T-helper 2 cell treated with Interferon-gamma antibody and Interleukin-4, amounts not matched to agents 5 μg/mL and 100 μg/mL, for 36 hours (primary cell): ENCODE results near the gene CANT1.

ENCODE experiments used
- DNase-seq: peaks from one replicate; pipeline ENCODE4 v3.0.0; 2021; ENCODE audit warnings: low spot score
- H3K27ac Mint-ChIP-seq: one replicate; pipeline ENCODE4 v1.8.0; 2021; ENCODE audit warnings: mild to moderate bottlenecking, mixed read lengths
- H3K27me3 Mint-ChIP-seq: one replicate; pipeline ENCODE4 v1.8.0; 2021; ENCODE audit warnings: low read depth, mixed read lengths
- H3K36me3 Mint-ChIP-seq: one replicate; pipeline ENCODE4 v1.8.0; 2021; ENCODE audit warnings: low read depth, mixed read lengths
- H3K4me1 Mint-ChIP-seq: one replicate; pipeline ENCODE4 v1.8.0; 2021; ENCODE audit warnings: low read depth, mixed read lengths
- H3K4me3 Mint-ChIP-seq: one replicate; pipeline ENCODE4 v1.8.0; 2022; ENCODE audit warnings: mild to moderate bottlenecking, moderate library complexity, mixed read lengths
- H3K9me3 Mint-ChIP-seq: one replicate; pipeline ENCODE4 v1.8.0; 2021; ENCODE audit warnings: mixed read lengths

CANT1 gene

DNA sequence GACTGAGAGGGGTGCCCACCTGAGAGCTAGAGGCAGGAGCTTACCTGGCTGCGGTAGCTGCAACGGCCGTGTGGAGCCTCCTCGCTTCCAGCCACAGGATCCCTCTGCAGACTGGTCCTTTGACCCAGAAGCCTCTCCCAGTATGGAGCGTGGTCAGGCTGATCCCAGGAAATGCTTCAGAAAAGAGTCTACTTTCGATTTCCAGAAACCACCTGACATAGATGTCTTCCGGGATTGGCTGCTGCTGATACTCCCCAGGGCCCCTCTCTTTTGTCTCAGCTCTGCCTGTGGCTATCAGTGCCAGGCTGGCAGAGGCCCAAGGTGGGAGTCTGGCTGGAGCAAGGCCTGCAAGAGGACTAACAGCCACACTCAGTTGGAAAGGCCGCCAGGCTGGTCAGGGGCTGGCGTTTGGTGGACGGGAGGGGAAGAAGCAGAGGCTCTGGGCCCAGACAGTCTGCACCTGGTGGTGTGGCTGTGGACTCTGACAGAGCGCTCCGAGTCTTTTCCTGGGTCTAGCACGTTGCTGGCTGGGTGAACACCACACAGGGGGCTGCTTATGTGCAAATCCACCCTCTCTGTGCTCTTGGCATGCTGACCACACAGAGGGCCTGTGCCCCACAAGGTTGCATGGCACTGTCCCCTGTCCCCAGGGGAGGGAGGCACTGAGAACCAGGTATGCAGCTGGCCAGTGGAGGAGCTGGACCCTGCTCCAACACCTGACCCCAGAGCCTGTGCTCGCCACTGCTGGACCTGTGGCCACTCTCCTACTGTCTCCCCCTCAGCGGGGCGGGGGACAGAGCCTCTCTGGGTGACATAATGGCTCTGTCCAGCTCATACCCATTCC is 29.6 kb downstream of the CANT1 start, which contains the start of gene LGALS3BP:
LGALS3BP (minus strand) TSS at position 144 of the 844 bp plus-strand sequence. CDS start 2,732 bp downstream, outside the sequence.
- H3K9me3 Mint-ChIP-seq: no peaks in the 10 kb centered on the region
- H3K36me3 Mint-ChIP-seq: peaks cover 5% of the 10 kb centered on the region
- peak within 1 kb of the TSS; percentile 73 for H3K27ac Mint-ChIP-seq
- no peaks in the 10 kb centered on the region for H3K27me3 Mint-ChIP-seq
- DNase-seq: peak; percentile 18
- H3K4me3 Mint-ChIP-seq: peak within 1 kb of the TSS; percentile 77
- H3K4me1 Mint-ChIP-seq: peaks cover 5% of the 10 kb centered on the region

DNA sequence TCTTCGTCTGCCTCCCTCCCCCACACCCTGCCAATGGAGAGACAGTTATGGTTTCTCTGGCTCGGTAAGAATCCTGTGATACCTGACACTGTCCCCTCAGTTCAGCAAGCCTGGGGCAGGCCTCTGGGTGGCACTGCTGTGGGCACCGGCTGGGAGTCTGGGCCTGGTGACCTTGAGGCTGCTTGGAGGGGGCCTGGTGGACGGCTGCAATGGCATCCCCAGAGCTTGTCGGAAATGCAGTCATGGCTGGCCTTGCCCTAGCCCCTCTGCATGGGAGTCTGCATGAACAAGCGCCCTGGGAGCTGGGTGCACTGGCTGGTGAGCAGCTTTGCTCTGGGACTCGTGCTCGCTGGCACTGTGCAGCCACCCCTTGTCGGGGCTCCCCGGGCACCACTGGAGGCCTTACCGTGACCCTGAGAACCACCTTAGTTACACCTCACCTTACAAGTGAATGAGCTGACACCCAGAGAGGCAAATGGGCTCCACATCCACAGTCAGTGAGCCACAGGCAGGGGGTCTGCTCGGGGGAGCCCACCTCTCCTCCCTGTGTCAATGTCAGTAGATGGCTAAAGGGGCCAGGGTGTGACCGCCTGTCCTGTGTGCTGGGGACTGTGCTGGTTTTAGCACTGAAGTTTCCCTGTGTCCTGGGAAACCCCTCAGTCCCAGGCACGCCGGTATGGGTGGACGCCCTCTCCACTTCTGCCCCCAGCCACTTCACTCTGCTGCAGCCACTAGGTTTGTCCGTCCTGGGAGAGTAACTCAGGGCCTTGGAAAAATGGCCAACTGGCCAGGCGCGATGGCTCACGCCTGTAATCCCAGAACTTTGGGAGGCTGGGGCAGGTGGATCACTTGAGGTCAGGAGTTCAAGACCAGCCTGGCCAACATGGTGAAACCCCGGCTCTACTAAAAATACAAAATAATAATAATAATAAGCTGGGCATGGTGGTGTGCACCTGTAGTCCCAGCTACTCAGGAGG is 31.3 kb downstream of the CANT1 start:
- Mint-ChIP-seq H3K27ac (no peak overlapping the region), H3K9me3 (no peaks in the 10 kb centered on the region), H3K36me3 (peaks cover 6% of the 10 kb centered on the region), H3K4me3 (peak overlapping the region; percentile 77), H3K4me1 (peaks cover 5% of the 10 kb centered on the region), H3K27me3 (no peaks in the 10 kb centered on the region)
- no peak for DNase-seq

DNA sequence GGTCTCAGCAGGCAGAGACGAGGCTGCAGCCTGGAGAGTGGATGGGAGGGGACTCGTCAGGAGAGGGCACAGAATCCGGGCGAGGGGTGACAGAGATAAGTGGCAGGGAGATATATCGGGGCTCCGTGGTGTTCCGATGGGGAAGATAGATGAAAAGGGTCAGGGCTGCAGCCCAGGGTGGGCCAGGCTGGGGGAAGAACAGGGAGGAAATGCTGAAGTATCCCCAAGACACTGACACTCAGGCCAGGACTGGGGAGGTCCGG is 32.0 kb downstream of the CANT1 start:
- Mint-ChIP-seq H3K27me3 (no peaks in the 10 kb centered on the region), H3K9me3 (no peaks in the 10 kb centered on the region), H3K4me3 (peak overlapping the region; percentile 58), H3K4me1 (peaks cover 5% of the 10 kb centered on the region), H3K27ac (no peak overlapping the region), H3K36me3 (peaks cover 6% of the 10 kb centered on the region)
- no peak for DNase-seq

DNA sequence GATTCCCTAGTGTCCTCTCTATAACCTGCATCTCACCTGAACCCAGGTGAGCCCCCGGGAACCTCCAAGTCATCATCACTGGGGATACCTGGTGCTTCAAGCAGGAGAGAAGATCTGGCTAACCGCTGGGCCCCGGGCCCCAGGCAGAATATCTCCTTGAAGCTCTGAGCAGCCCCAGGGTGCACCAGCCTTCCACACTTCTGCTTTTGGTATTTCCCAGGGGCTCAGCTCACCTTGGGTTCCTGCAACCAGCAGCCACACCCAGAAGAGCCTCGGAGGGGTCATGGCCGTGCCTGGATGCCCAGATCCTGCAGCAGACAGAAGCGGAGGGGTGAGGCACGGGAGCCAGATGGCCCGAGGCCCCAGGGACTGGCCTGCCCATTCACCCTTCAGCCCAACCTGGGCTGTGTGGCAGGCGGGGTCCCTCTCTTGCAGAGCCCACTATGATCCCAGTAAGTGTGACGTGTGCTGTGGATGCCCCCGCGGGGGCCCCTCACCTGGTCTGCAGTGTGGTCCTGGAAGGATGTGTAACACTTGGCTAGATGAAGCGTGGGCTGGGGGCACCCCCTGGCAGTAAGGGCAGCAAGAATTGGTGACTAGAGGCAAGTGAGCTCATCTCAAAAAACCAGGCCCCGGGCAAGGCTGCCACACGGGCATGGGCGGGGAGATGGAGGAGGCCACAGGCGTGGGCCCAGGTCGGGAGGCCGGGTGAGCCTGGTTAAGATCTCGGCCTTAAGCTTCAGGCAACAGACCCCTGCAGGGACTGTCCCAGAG is 32.5 kb downstream of the CANT1 start:
- no peak overlapping the region for H3K27ac Mint-ChIP-seq
- H3K27me3 Mint-ChIP-seq: no peaks in the 10 kb centered on the region
- H3K4me3 Mint-ChIP-seq: peak overlapping the region; percentile 58

DNA sequence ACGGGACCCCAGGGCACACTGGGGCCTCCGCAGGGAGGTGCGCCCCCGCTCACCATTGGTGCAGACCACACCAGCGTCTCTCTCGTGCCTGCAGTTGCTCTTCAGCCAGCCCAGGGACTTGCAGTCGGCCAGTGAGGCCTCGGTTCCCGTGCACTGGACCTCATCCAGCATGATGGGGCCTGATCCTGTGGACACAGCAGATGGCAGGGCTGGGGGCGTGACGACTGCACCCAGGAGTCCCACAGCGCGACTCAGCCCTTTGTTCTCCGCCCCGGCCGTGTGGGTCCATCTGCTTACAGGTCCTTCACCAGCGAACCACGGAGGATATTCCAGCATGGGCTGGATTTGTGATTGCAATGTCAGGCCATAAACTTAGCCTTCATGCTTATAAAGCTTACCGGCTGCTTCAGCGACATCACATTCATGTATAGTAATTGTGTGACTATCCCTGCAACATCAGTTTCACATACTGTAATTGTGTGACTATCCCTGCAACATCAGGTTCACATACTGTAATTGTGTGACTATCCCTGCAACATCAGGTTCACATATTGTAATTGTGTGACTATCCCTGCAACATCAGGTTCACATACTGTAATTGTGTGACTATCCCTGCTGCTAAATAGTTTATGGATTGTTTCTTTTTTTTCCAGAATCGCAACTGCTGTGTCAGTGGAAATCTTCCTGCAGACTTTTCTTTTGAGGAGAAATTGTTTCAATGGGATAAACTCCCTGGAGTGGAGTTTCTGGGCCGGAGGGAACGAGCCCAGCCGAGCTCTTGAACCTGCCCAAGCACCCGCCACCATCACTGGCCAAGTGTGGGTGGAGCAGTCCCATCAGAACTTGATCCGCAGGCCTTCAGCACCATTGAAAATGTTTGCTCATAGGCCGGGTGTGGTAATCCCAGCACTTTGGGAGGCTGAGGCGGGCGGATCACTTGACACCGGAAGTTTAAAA is 34.7 kb downstream of the CANT1 start:
- H3K9me3 Mint-ChIP-seq: no peaks in the 10 kb centered on the region
- H3K4me1 Mint-ChIP-seq: peaks cover 9% of the 10 kb centered on the region
- H3K27ac Mint-ChIP-seq: no peak overlapping the region
- no peaks in the 10 kb centered on the region for H3K27me3 Mint-ChIP-seq
- H3K4me3 Mint-ChIP-seq: no peak overlapping the region
- peaks cover 12% of the 10 kb centered on the region for H3K36me3 Mint-ChIP-seq
- DNase-seq: no peak

More for the DNA sequence above, 32.5 kb downstream of the CANT1 start:
- Mint-ChIP-seq H3K4me1 (peaks cover 5% of the 10 kb centered on the region), H3K9me3 (no peaks in the 10 kb centered on the region), H3K36me3 (peaks cover 7% of the 10 kb centered on the region)
- DNase-seq: no peak

DNA sequence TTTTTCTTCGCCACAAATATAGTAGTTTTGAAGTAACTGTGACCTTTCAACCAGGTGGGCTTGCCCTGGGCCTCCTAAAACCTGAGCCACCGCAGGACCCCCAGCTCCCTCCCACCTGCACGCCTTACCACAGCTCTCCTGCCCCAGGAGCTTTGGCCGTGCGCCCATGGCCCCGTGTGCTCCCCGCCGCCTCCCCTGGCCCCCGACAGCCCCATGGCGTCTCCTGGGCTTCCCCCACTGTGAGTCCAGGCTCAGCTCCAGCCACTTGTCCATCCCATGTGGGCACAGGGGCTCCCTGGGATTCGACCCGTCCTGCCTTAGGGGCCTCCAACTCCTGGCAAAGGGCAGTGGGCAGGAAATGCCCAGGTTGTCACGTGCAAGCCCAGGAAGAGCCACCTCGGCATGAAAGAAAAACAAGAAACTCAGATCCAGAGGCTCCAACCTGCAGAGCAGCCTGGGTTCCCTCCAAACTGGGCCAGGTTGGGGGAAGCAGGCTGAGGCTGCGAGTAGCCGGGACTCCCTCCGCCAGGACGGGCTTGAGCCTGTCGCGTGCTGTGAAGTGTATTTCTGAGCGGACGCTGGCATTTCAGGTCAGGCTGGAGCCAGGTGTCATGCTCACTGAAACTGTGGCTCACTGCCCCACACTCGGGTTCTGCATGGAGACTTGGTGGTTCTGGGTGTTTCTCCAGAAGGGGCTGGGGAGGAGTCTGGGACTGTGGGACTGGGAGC is 35.6 kb downstream of the CANT1 start:
- no peak for DNase-seq
- Mint-ChIP-seq H3K36me3 (peaks cover 12% of the 10 kb centered on the region), H3K9me3 (no peaks in the 10 kb centered on the region), H3K4me1 (peaks cover 7% of the 10 kb centered on the region), H3K27ac (no peak overlapping the region), H3K4me3 (no peak overlapping the region), H3K27me3 (no peaks in the 10 kb centered on the region)

DNA sequence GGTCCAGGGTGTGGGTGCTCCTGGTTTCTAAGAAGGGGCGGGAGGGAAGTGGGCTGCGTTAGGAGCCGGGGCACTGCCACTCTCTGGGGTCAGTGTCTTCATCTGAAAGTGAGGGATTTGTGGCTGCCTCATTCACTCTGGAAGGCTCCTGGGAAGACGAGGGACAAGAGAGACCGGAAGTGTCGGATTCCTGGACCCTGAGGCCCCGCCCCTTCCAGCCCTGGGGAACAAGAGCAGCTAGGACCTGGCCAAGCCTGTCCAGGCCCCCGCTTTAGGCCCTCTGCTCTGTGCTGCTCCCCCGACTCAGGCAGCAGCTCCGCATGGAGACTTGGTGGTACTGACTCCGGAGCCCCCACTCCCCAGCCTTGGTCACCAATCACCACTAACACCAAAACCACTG is 36.4 kb downstream of the CANT1 start:
- no peaks in the 10 kb centered on the region for H3K27me3 Mint-ChIP-seq
- DNase-seq: no peak
- no peak overlapping the region for H3K4me3 Mint-ChIP-seq

DNA sequence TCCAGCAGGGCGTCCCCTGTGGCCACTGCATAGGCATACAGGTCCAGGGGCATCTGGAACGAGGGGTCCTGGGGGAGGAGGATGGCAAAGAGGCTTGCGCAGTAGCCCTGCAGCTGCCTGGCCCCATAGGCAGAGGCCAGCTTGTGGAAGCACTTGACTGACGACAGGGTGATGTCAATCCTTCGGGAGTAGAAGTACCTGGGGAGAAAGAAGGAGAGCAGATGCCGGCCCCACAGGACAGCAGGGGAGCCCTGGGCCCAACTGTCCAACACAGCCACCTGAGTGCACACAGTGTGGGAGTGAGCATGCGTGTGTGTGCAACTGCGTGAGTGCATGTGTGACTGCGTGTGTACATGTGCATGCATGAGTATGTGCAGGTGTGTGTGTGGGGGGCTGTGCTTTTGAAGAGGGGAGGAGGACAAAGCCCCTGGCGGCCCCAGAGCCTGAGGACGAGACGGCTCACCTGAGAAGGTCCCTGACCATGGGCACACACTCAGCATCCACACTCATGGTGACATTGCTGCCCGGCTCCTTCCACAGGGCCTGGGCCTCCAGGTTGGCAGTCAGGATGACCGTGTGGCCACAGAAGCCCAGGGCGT is 37.0 kb downstream of the CANT1 start:
- peaks cover 6% of the 10 kb centered on the region for H3K4me1 Mint-ChIP-seq
- H3K27ac Mint-ChIP-seq: no peak overlapping the region
- no peak overlapping the region for H3K4me3 Mint-ChIP-seq
- H3K9me3 Mint-ChIP-seq: no peaks in the 10 kb centered on the region
- H3K36me3 Mint-ChIP-seq: peaks cover 12% of the 10 kb centered on the region
- DNase-seq: no peak
- H3K27me3 Mint-ChIP-seq: no peaks in the 10 kb centered on the region

More for the DNA sequence above, 36.4 kb downstream of the CANT1 start:
- H3K9me3 Mint-ChIP-seq: no peaks in the 10 kb centered on the region
- H3K4me1 Mint-ChIP-seq: peaks cover 7% of the 10 kb centered on the region
- no peak overlapping the region for H3K27ac Mint-ChIP-seq
- peaks cover 12% of the 10 kb centered on the region for H3K36me3 Mint-ChIP-seq

DNA sequence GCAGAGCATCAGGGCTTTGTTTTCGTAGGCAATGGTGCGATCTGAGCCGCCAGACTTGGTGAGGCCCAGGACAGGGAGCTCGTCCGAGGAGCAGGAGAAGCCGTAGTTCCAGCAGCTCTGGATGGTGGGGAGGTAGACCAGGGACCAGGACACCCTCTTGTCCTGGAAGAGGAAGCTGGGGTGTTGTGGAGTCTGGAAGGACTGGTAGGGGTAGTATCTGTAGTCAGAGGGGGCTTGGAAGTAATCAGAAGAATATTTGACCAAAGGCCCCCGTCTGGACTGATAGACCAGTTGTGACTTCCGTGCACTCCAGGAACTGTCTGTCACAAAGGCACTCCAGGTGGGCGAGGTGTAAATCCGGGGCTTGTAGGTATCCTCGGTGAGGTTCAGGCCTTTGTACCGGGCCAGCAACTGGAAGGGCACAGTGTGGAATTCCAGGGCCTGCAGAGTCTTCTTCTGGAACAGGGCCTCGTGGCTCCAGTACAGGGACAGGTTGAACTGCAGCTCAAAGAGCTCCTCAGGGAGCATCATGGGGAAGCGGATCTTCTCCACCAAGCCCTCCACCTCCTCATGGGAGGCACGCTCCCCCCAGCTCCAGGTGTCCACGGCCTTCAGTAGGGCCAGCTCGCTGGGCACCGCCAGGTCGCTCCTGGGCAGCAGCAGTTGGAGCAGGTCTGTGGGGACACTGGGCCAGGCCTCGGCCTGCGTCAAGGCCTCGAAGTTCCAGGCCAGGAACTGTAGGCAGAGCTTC is 37.6 kb downstream of the CANT1 start:
- no peak overlapping the region for H3K4me3 Mint-ChIP-seq
- no peaks in the 10 kb centered on the region for H3K27me3 Mint-ChIP-seq
- peaks cover 10% of the 10 kb centered on the region for H3K36me3 Mint-ChIP-seq
- no peaks in the 10 kb centered on the region for H3K9me3 Mint-ChIP-seq
- H3K4me1 Mint-ChIP-seq: peaks cover 5% of the 10 kb centered on the region
- H3K27ac Mint-ChIP-seq: no peak overlapping the region
- no peak for DNase-seq

DNA sequence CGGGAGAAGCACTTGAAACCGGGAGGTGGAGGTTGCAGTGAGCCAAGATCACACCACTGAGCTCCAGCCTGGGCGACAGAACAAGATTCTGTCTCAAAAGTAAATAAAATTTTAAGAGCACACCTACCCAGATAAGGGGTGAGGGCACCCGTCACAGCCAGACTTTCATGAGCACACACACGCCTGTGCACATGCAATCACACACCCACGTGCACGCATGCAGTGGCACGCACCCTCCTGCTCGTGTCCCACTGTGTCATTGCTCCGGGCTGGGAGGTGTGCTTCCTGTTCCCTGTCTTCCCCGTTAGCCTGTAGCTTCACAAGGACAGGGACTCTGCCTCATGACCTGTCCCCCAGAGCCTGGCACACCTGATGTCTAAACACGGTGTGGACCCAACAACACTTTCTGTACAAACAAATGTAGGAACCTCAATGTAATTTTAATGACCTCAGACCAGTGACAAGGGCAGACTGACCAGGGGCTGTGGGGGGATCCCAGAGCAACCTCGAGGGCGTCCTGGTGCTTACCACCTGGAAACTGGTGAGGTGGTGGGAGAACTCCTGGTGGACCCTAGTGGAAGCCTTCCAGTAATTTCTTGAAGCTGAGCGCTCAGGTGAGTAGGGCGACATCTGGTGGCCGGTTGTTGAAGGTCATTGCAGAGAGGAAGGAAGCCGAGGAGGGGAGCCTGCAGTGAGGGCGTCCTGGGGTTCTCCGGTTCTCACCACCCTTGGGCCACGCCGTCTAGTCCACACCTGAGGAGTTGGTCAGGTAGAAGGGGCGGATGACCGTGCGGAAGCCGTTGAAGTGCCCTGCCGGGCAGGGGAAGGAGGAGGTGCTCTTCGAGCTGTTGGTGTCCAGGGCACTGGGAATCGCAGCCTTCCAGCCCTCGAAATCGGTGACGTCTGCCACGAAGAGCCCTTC is 38.5 kb downstream of the CANT1 start:
- peak; percentile 58 for DNase-seq
- Mint-ChIP-seq H3K36me3 (peaks cover 10% of the 10 kb centered on the region), H3K9me3 (no peaks in the 10 kb centered on the region), H3K27ac (no peak overlapping the region), H3K4me3 (no peak overlapping the region), H3K27me3 (no peaks in the 10 kb centered on the region), H3K4me1 (peaks cover 5% of the 10 kb centered on the region)

DNA sequence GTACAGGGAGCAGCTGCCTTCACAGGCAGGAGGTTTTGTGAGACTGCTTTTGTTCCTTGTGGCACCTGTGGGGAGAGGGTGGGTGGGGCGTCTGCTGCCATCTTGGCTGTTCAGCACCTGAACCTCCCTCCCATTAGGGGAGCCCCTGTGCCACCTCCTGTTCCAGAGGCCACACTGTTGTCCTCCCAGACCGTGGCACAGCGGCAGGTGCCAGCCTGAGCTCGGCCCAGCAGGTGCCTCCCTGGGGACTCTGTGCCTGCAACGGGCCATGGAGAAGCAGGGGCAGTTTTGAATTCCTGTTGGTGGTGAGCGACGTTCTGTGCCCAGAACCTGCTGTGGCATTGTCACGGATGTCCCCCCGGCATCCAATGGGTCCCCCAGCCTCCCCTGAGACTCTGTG is 39.7 kb downstream of the CANT1 start:
- no peak for DNase-seq
- Mint-ChIP-seq H3K4me3 (no peak overlapping the region), H3K27me3 (no peaks in the 10 kb centered on the region), H3K9me3 (no peaks in the 10 kb centered on the region), H3K4me1 (peaks cover 5% of the 10 kb centered on the region), H3K27ac (no peak overlapping the region), H3K36me3 (peaks cover 6% of the 10 kb centered on the region)
